Activated T-helper 2 cell treated with anti-CD3 and anti-CD28 coated beads, Interferon-gamma antibody, Interleukin-2, Interleukin-4, amounts not matched to agents 10 μg/mL and 5 μg/mL and 100 μg/mL, durations not matched to agents 14 hours and 24 hours and 36 hours (primary cell): Measurements from ENCODE around the gene UPK1B. TPM values are rescaled to one million over a fixed set of nuclear protein-coding genes. Genes with fewer than 3 reads are reported as not detected.
"Not testable (repeated sequence)": the region's sequence is repeated elsewhere in the genome, so short reads cannot be mapped to it uniquely, and the experiment has no call there.

Source experiments
- DNase-seq: peaks from one replicate; pipeline ENCODE4 v3.0.0; 2021; ENCODE audit warnings: low spot score
- H3K27ac Mint-ChIP-seq: one replicate; pipeline ENCODE4 v1.8.0; 2021; ENCODE audit warnings: mixed read lengths
- H3K27me3 Mint-ChIP-seq: one replicate; pipeline ENCODE4 v1.8.0; 2021; ENCODE audit warnings: low read depth, mixed read lengths
- H3K36me3 Mint-ChIP-seq: one replicate; pipeline ENCODE4 v1.8.0; 2021; ENCODE audit warnings: low read depth, mixed read lengths
- H3K4me1 Mint-ChIP-seq: one replicate; pipeline ENCODE4 v1.8.0; 2021; ENCODE audit warnings: low read depth, mixed read lengths
- H3K4me3 Mint-ChIP-seq: one replicate; pipeline ENCODE4 v1.8.0; 2021; ENCODE audit warnings: low read depth, mild to moderate bottlenecking, moderate library complexity, mixed read lengths
- H3K9me3 Mint-ChIP-seq: one replicate; pipeline ENCODE4 v1.8.0; 2021; ENCODE audit warnings: mixed read lengths
- intact Hi-C: fragments of 100-400 bp; cut with micrococcal nuclease; formaldehyde crosslinking; loops from one replicate; pipeline ENCODE4 v1.15.1; 2023
- total RNA-seq: library from RNA; stranded (reverse); gene quantifications from 2 replicates; pipeline ENCODE4 v1.2.3, GENCODE V29; 2022

UPK1B gene
- not detected in 2 replicates for total RNA-seq

DNA sequence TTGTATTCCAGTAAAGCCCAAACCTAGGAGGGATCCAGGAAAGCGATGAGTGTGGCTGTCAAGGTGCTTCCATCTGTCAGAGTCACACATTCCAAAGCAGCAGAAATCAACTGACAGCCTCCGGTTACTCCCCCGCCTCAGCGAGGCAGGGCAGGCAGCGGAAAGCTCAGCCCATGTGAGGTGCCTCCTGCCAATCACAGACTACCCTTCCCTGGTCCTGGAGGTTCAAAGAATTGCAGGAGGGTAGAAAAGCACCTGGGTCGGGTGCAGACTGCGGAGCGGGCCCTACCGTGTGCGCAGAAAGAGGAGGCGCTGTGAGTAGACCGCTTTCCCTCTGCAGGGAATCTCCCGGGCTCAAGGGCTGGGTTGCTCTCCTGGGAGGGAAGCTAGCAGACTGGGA lies at the start of gene UPK1B:
TSS of gene UPK1B (plus strand) at position 274 of the 400 bp plus-strand sequence. CDS start 13,144 bp downstream, outside the sequence.
- intact Hi-C loops: no loop called here
- Mint-ChIP-seq H3K9me3 (no peaks in the 10 kb centered on the region), H3K4me3 (no peak within 1 kb of the TSS), H3K36me3 (no peaks in the 10 kb centered on the region), H3K27me3 (peaks cover 11% of the 10 kb centered on the region), H3K27ac (no peak within 1 kb of the TSS), H3K4me1 (no peaks in the 10 kb centered on the region)
- no peak for DNase-seq

DNA sequence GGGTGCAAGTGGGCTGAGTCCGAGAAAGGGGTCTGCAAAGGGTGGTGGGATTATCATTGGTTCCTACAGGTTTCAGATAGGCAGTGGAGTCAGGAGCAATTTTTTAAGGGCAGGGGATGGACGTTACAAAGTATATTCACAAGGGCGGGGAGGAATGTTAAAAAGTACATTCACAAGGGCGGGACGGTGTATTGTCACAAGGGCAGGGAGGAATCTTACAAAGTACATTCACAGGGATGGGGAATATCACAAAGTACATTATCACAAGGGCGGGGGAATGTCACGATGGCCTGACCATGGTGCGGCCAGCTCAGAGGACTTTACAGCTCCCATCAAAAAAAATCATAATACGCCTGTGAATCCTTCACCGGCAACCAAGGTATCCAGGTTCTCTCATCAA lies 48.1 kb upstream of the UPK1B start:
- intact Hi-C loops: no loop called here

DNA sequence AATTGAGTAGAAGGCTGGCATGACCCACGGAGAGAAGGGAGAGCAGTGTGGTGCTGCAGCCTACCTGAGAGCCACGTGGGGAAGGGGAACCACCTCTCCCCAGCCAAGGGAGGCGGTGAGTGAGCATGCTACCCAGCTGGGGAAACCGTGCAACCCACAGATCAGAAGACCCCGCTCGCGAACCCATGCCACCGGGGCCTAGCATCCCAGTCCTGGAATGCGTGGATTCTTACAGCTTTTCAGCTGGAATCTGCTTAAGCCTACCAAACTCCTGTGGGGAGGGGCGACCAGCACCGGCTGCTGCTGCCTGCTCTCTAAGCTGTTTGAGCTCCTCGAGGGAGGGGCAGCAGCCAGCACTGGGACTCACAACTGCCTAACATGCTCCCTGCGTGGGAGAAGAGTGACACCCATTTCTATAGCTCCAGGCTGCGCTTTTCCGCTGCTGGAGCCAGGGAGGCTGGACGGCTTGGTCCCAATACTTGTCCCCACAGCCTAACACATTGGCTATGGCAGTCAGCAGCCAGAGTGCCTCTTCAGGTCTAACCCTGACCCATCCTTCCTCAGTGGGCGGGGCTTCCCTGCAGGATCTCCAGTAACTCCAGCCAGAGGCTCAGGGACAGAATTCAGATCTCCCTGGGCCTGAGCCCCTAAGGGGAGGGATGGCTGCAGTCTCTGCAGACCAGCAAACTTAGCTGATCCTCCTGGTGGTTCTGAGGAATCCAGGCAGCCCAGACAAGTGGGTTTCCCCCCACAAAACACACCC lies 47.5 kb upstream of the UPK1B start:
- H3K27ac Mint-ChIP-seq: no peak overlapping the region
- intact Hi-C loops: no loop called here
- no peaks in the 10 kb centered on the region for H3K9me3 Mint-ChIP-seq
- no peaks in the 10 kb centered on the region for H3K4me1 Mint-ChIP-seq
- peaks cover 1% of the 10 kb centered on the region for H3K27me3 Mint-ChIP-seq
- H3K36me3 Mint-ChIP-seq: no peaks in the 10 kb centered on the region
- no peak overlapping the region for H3K4me3 Mint-ChIP-seq
- DNase-seq: no peak

More for the DNA sequence above, 48.1 kb upstream of the UPK1B start:
- no peaks in the 10 kb centered on the region for H3K36me3 Mint-ChIP-seq
- H3K4me1 Mint-ChIP-seq: no peaks in the 10 kb centered on the region
- no peak overlapping the region for H3K4me3 Mint-ChIP-seq
- no peak overlapping the region for H3K27ac Mint-ChIP-seq
- no peak for DNase-seq
- H3K27me3 Mint-ChIP-seq: peaks cover 1% of the 10 kb centered on the region
- no peaks in the 10 kb centered on the region for H3K9me3 Mint-ChIP-seq

DNA sequence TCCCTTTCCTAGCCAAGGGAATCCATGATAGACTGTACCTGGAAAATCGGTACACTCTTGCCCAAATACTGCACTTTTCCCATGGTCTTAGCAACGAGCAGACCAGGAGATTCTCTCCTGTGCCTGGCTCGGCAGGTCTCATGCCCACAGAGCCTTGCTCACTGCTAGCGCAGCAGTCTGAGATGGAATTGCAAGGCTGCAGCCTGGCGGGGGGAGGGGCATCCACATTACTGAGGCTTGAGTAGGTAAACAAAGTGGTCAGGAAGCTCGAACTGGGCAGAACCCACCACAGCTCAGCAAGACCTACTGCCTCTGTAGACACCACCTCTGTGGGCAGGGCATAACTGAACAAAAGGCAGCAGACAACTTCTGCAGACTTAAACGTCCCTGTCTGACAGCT lies 43.1 kb upstream of the UPK1B start:
- intact Hi-C loops, H3K27me3 Mint-ChIP-seq, H3K4me3 Mint-ChIP-seq, DNase-seq, H3K27ac Mint-ChIP-seq, H3K9me3 Mint-ChIP-seq, H3K36me3 Mint-ChIP-seq, H3K4me1 Mint-ChIP-seq: not testable (repeated sequence)

DNA sequence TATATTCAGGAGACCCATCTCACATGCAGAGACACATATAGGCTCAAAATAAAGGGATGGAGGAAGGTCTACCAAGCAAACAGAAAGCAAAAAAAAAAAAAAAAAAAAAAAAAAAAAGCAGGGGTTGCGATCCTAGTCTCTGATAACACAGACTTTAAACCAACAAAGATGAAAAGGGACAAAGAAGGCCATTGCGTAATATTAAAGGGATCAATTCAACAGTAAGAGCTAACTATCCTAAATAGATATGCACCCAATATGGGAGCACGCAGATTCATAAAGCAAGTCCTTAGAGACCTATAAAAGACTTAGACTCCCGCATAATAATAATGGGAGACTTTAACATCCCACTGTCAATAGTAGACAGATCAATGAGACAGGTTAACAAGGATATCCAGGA lies 41.1 kb upstream of the UPK1B start:
- H3K27ac Mint-ChIP-seq, H3K9me3 Mint-ChIP-seq, H3K36me3 Mint-ChIP-seq, H3K4me1 Mint-ChIP-seq, H3K4me3 Mint-ChIP-seq, intact Hi-C loops, DNase-seq, H3K27me3 Mint-ChIP-seq: not testable (repeated sequence)

DNA sequence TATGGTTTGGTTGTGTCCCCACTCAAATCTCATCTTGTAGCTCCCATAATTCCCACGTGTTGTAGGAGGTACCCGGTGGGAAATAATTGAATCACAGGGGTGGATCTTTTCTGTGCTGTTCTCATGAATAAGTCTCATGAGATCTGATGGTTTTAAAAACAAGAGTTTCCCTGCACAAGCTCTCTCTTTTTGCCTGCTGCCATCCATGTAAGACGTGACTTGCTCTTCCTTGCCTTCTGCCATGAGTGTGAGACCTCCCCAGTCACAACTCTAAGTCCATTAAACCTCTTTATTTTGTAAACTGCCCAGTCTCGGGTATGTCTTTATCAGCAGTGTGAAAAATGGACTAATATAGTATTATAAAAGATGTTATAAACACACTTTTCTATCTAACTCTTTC lies 34.0 kb upstream of the UPK1B start:
- H3K4me3 Mint-ChIP-seq, H3K27ac Mint-ChIP-seq, H3K36me3 Mint-ChIP-seq, DNase-seq, H3K9me3 Mint-ChIP-seq, intact Hi-C loops, H3K27me3 Mint-ChIP-seq, H3K4me1 Mint-ChIP-seq: not testable (repeated sequence)

DNA sequence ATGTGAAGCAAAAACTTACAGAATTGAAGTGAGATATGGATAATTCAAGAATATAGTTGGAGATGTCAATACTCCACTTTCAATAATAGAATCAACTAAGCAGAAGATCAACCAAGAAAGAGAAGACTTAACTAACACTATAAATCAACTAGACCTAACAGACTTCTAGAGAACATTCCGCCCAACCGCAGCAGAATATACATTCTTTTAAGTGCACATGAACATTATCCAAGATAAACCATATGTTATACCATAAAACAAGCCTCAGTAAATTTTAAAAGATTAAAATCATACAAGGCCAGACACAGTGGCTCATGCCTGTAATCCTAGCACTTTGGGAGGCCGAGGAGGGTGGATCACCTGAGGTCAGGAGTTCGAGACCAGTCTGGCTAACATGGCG lies 32.9 kb upstream of the UPK1B start:
- Mint-ChIP-seq H3K4me1 (no peaks in the 10 kb centered on the region), H3K9me3 (no peaks in the 10 kb centered on the region), H3K27ac (no peak overlapping the region), H3K27me3 (no peaks in the 10 kb centered on the region), H3K36me3 (no peaks in the 10 kb centered on the region), H3K4me3 (no peak overlapping the region)
- DNase-seq: no peak
- intact Hi-C loops: loop anchor here (10.0 kb wide), 2 partner anchors 214 to 544 kb away; no protein-coding TSS in a partner anchor

DNA sequence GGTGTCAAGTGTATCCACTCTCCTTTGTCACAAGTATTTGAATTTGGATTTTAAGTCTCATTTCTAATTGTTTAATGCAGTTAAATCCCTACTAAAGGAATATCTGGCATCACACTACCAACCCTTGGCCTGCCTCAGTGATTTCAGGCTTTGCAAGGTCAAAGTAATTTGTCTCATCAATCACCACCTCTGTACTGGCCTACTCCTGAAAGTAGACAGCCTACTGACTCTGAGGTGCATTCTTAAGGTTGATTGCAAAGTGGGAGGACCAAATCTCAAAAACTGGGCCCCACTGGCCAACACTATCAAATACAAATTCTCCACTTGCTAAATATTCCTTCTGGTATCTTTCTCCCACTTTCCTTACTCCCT lies 28.3 kb upstream of the UPK1B start:
- no peak overlapping the region for H3K27ac Mint-ChIP-seq
- no peaks in the 10 kb centered on the region for H3K4me1 Mint-ChIP-seq
- no peaks in the 10 kb centered on the region for H3K36me3 Mint-ChIP-seq
- H3K4me3 Mint-ChIP-seq: no peak overlapping the region
- intact Hi-C loops: loop anchor here (1.0 to 10.0 kb wide), 3 partner anchors 96 to 540 kb away; no protein-coding TSS in a partner anchor
- DNase-seq: no peak
- no peaks in the 10 kb centered on the region for H3K27me3 Mint-ChIP-seq
- no peaks in the 10 kb centered on the region for H3K9me3 Mint-ChIP-seq

DNA sequence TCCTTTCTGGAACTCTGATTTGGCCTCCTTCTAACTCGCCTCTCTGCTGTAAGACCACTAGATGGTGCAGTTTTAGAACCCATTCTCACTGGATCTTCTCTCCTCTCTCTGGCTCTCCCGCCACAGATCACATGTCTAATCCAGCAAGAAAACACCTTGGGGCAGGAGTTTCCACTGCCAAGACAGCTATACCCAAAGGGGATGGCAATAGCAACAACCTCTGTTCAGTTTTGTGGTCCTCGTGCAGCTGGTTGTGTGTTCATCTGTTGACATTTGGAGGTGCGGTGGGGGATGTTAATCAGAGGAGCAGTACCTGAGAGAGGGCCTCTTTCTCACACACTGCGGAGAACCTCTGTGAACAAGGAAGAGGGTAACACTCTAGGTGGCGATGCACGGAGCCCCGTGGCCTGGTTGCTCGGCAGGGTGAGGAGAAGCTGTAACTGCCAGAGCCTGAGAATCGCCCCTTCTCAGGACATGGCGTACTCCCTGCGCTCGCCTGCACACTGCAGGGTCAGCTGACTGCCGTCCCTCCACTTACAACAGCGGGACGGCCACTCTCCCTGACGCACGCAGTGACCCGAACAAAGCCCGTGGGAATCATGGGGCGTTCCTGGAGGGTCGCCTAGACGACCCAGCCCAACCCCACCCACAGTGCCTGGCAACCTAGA lies 27.8 kb upstream of the UPK1B start, which contains the start of gene TEX55:
TSS of gene TEX55 (plus strand) at position 666 of the 668 bp plus-strand sequence. CDS start 25 bp downstream, outside the sequence.
- H3K9me3 Mint-ChIP-seq: no peaks in the 10 kb centered on the region
- H3K36me3 Mint-ChIP-seq: no peaks in the 10 kb centered on the region
- H3K27ac Mint-ChIP-seq: no peak within 1 kb of the TSS
- no peaks in the 10 kb centered on the region for H3K27me3 Mint-ChIP-seq
- H3K4me3 Mint-ChIP-seq: no peak within 1 kb of the TSS
- no peaks in the 10 kb centered on the region for H3K4me1 Mint-ChIP-seq
- intact Hi-C loops: loop anchor here (1.0 to 10.0 kb wide), 3 partner anchors 96 to 539 kb away; no protein-coding TSS in a partner anchor
- DNase-seq: no peak

DNA sequence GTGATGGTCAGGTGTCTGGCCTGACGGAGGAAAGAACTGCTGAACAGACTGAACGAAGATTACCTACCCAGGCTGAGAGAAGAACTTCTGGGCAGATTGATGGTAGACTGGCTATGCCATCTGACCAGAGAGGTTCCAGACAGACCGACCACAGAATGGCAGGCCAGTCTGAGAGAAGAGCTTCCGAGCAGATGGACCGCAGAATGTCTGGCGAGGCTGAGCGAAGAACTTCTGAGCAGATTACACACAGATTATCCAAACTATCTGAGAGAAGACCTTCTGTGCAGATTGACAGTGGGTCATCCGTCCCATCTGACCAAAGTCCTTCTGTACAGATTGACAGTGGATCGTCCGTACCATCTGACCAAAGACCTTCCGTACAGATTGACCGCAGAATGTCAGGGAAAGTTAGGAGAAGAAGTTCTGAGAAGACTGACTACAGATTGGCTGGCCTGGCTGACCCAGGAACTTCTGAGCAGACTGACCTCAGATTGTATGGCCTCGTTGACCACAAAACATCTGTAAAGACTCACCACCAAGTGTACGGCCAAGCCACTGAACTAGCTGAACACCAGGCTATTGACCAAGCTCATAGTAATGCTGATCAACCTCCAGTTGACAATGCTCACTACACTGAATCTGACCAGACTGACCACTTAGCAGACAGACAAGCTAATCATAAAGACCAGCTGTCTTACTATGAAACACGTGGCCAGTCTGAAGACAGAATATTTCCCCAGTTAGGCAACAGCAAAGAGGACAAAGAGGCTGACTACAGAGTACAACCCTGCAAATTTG lies 26.6 kb upstream of the UPK1B start:
- intact Hi-C loops: loop anchor here (10.0 kb wide), 2 partner anchors 208 to 538 kb away; no protein-coding TSS in a partner anchor
- Mint-ChIP-seq H3K9me3 (no peaks in the 10 kb centered on the region), H3K27ac (no peak overlapping the region), H3K27me3 (no peaks in the 10 kb centered on the region), H3K4me1 (no peaks in the 10 kb centered on the region), H3K36me3 (no peaks in the 10 kb centered on the region), H3K4me3 (no peak overlapping the region)
- no peak for DNase-seq

DNA sequence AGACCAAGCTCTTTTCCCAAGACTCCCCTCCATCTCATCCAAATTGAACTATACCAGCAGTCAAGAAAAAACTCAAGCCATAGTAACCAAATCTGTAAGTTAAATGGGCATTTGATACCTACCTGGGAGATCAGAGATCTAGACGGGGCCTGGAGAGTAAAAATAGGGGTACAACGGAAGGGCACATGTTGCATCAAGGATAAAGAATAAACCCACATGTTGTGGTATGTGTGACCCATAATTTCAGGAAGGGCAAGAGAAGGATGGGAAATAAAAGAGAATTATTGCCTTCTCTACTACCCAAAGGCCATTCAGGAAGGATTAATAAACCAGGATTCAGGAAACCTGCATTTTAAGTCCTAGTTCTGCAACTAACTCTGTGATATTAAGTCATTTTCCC lies 25.9 kb upstream of the UPK1B start:
- no peaks in the 10 kb centered on the region for H3K36me3 Mint-ChIP-seq
- H3K27me3 Mint-ChIP-seq: peaks cover 2% of the 10 kb centered on the region
- H3K4me3 Mint-ChIP-seq: no peak overlapping the region
- intact Hi-C loops: loop anchor here (10.0 kb wide), 2 partner anchors 207 to 537 kb away; no protein-coding TSS in a partner anchor
- H3K27ac Mint-ChIP-seq: no peak overlapping the region
- H3K4me1 Mint-ChIP-seq: no peaks in the 10 kb centered on the region
- no peak for DNase-seq
- H3K9me3 Mint-ChIP-seq: no peaks in the 10 kb centered on the region

DNA sequence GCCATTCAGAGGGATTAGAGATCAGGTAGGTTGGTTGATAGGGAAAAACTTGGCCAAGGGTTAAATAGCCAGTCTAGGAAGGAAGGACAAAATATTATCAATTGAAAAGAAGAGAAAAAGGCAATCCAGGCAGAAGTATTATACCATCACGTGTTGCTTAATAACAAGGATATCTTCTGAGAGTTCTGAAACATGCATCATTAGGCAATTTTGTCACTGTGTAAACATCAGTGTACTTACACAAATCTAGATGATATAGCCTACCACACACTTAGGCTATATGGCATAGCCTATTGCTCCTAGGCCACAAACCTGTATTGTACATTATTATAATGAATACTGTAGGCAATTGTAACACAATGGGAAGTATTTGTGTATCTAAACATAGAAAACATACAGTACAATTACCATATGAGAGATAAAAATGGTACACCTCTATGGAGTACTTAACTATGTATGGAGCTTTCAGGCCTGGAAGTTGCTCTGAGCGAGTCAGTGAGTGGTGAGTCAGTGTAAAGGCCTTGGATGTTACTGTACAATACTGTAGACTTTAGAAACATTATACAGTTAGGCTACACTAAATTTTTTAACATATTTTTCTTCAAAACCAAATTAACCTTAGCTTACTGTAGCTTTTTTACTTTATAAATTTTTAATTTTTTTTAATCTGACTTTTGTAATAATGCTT lies 24.8 kb upstream of the UPK1B start:
- H3K4me3 Mint-ChIP-seq: no peak overlapping the region
- DNase-seq: no peak
- no peaks in the 10 kb centered on the region for H3K36me3 Mint-ChIP-seq
- peaks cover 2% of the 10 kb centered on the region for H3K27me3 Mint-ChIP-seq
- no peaks in the 10 kb centered on the region for H3K4me1 Mint-ChIP-seq
- no peak overlapping the region for H3K27ac Mint-ChIP-seq
- H3K9me3 Mint-ChIP-seq: peaks cover 4% of the 10 kb centered on the region
- intact Hi-C loops: loop anchor here (10.0 kb wide), 2 partner anchors 206 to 536 kb away; no protein-coding TSS in a partner anchor
